ENCODE results near the gene NOTO.
"Not testable (repeated sequence)": the region's sequence is repeated elsewhere in the genome, so short reads cannot be mapped to it uniquely, and the experiment has no call there.

NOTO gene

GRCh38 chr2:73202156-73203054 lies at the start of gene NOTO:
Gene NOTO, plus strand, starts transcription at chr2:73202574. Its CDS starts 93 bp downstream, at chr2:73202667.
- peak in 1 of 2 experiments; percentile 35 for DNase-seq

- peak; percentile 22 to 62 for DNase-seq
These were observed 45.7 kb upstream of the NOTO start for GRCh38 chr2:73156539-73157124.

DNA sequence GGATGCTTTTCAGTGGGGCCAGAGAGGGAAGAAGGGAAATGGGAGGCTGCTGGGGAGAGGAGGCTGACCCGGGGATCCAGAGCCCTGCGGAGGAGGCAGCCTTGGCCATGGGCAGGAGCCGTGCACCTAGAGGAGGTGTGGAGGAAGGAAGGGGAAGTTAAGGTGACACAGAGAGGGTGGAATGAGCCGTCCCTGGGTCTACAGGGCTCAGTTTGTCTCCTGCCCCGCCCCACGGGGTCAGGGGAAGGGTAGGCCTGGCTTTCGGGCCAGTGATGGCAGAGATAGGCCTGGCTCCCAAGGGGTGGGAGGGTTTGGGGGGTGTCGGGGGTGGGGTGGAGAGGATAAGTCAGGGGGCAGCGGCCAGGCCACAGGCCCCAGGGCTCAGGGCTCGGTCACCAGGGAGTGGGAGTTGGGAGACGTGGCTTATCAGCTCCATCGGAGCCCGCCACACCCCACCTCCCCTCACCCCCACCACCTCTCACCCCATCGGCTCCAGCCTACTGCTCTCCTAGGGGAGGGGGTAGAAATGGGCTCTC lies 39.5 kb upstream of the NOTO start:
- DNase-seq = no peak

- DNase-seq = peak in 1 of 2 experiments; percentile 67
These were observed 38.6 kb upstream of the NOTO start for GRCh38 chr2:73163483-73164367.

GRCh38 chr2:73165978-73166377 lies 36.4 kb upstream of the NOTO start:
- not testable (repeated sequence) for DNase-seq

- not testable (repeated sequence) for DNase-seq
These were observed 35.6 kb upstream of the NOTO start for GRCh38 chr2:73166813-73167212.

DNA sequence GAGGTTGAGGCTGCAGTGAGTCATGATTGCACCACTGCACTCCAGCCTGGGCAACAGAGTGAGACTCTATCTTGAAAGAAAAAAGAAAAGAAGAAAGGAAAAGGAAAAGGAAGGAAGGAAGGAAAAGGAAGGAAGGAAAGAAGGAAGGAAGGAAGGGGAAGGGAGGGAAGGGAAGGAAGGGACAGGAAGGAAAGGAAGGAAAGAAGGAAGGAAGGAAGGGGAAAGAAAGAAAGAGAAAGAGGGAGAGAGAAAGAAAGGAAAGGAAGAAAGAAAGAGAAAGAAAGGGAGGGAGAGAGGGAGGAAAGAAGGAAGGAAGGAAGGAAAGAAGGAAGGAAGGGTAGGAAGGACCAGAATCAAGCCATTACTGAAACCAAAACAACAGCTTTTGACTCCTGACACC lies 34.0 kb upstream of the NOTO start:
- DNase-seq = not testable (repeated sequence)

GRCh38 chr2:73170341-73170740 lies 32.0 kb upstream of the NOTO start:
- not testable (repeated sequence) for DNase-seq

- no peak for DNase-seq
These were observed 29.4 kb upstream of the NOTO start for GRCh38 chr2:73172963-73173362.

GRCh38 chr2:73173781-73174180 lies 28.6 kb upstream of the NOTO start:
- no peak for DNase-seq

DNA sequence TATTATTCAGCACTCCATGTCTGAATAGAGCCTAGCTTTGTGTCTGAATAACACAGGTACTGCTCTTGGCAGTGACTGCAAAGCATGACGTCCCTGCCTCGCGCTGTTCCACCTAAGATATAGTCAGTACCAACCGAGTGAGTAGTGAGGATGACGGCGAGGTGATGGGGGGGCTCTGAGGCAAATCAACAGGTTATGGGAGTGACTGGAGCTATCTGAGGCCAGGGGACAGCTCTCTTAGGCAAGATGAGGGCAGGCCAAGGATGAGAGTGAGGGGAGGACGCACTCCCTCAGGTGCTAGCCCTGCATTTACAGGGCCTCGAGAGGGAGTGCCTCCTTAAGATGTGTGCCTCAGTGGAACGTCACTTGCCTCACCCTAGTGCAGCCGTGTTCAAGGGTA lies 28.1 kb upstream of the NOTO start:
- DNase-seq = no peak

GRCh38 chr2:73174941-73175662 lies 27.3 kb upstream of the NOTO start:
- peak in 1 of 2 experiments; percentile 35 for DNase-seq

GRCh38 chr2:73175663-73176204 lies 26.6 kb upstream of the NOTO start:
- DNase-seq = peak; percentile 51 to 64

DNA sequence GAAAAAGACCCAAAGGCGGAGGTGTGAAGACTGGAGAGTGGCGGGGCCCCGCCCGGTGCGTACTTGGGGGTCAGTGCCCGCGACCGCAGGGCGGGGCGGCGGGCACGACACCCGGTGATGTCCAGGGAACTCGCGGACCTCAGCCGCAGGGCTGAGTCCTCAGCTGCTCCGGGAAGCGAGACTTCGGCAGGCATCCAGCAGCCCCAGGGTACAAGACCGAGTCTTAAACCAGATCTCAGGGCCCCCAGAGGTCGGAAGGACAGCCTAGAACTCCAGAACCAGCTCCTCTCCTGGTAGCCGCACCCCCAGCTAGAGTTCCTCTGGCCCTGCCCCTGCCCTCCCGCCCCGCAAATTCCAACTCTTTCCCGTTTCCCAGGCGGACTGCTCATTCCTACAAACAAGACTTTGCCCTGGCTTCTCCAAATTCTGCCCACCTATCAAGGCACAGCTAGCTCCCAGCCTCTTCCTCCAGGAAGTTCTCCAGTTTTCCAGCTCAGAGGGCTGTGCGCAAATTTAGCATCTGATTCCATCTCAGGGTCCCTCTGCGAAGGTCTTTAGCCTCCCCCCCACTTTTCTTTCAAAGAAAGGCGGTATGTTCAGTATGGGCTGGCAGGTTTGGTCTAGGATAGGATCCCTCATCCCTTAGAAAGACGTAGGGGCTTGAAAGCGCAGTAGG lies 26.0 kb upstream of the NOTO start:
- peak; percentile 2 to 49 for DNase-seq

DNA sequence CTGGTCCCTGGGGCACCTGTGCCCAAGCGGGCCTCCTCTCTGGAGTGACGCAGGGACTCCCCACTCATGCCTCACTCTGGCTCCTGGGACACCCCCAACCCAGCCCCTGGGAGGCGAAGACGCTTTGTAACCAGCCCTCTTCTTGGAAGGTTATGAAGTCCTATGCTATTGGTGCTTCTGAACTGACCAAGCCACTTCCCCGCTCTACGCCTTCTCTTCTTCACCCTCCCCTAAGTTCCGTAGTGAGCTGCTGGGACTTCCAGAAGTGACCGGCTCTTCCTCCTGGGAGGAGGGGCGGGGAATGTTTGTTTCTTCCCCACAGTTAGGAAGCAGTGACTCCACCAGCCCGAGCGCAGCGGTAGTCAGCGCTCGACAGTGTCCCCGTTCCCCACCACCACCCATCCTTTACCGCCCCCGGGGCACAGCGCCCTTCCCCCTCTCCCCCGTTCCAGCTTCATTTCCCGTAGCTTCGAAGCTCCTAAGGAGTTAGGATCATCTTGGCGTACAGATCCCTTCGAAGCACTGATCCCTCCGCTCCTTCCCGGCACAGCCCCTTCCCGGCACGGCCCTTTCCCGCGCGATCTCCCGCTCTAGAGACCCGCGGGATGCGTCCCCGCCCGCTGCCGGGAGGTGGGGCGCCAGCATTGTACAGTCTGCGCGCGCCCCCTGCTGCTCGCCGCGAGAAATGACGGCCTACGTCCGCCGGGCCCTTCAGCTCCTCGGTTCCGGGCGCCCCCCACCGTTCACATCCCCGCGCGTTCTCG lies 25.3 kb upstream of the NOTO start:
- peak; percentile 47 to 82 for DNase-seq

- DNase-seq = peak; percentile 20 to 43
These were observed 24.6 kb upstream of the NOTO start for GRCh38 chr2:73177645-73178255.

DNA sequence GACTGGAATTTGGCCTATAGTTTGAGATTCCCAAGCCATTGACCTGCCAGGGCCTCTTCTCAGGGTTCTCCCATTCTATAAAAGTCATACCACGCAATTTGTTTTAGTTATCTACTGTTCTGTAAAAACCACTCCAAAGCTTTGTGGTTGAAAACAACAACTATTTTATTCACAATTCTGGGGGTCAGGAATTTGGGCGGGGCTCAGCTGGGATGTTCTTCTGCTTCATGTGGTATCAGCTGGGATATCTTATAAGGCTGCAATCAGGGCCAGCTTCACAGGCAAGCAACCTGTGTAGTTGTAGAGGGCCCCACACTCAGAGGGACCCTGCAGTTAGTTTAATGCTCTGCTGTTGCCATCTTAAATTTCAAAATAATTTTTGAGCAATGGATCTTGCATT lies 16.4 kb upstream of the NOTO start:
- no peak for DNase-seq

- no peak for DNase-seq
These were observed 14.8 kb upstream of the NOTO start for GRCh38 chr2:73187549-73187948.

GRCh38 chr2:73197579-73197978 lies 4.8 kb upstream of the NOTO start:
- DNase-seq = no peak

GRCh38 chr2:73200281-73200680 lies 2.1 kb upstream of the NOTO start:
- DNase-seq = not testable (repeated sequence)

Data from NCI-H524 (cell line).